GM23338 (cell line): ENCODE measurements around the gene BEND4. TPM values are rescaled to one million over a fixed set of nuclear protein-coding genes. Genes with fewer than 3 reads are reported as not detected.

Experiments used
- ATAC-seq: fragments of 200-7000 bp; cut with Tn5 transposase; 3 replicates; pipeline ENCODE4 v1.9.1; 2020
- DNase-seq: peaks from one replicate; pipeline ENCODE4 v3.0.0-alpha.2; 2015; ENCODE audit warnings: low spot score
- H2AFZ ChIP-seq: fragments of 200-600 bp; sonication (generic); 2 replicates; pipeline ENCODE4 v1.8.0; 2016; ENCODE audit warnings: antibody characterized with exemption, mild to moderate bottlenecking, moderate library complexity
- H3F3A ChIP-seq: fragments of 200-600 bp; sonication (generic); replicated peaks from 2 replicates; pipeline ENCODE4 v1.8.0; 2017; ENCODE audit warnings: antibody characterized with exemption, mixed run types, low read depth
- H3K27ac ChIP-seq: fragments of 200-600 bp; sonication (generic); 2 replicates; pipeline ENCODE4 v1.6.1; 2016; ENCODE audit warnings: low read depth
- H3K27me3 ChIP-seq: fragments of 200-600 bp; sonication (generic); 2 replicates; pipeline ENCODE4 v1.8.0; 2016; ENCODE audit warnings: mild to moderate bottlenecking, mixed run types, moderate library complexity; ENCODE audit not compliant: insufficient read depth
- H3K36me3 ChIP-seq: fragments of 200-600 bp; sonication (generic); 2 replicates; pipeline ENCODE4 v1.8.0; 2016; ENCODE audit warnings: mild to moderate bottlenecking; ENCODE audit not compliant: insufficient read depth
- H3K4me1 ChIP-seq: fragments of 200-600 bp; sonication (generic); 2 replicates; pipeline ENCODE4 v1.8.0; 2016; ENCODE audit warnings: mild to moderate bottlenecking, moderate library complexity; ENCODE audit not compliant: insufficient read depth
- H3K4me2 ChIP-seq: fragments of 200-600 bp; sonication (generic); 2 replicates; pipeline ENCODE4 v1.7.1; 2017; ENCODE audit warnings: mixed run types
- H3K4me3 ChIP-seq: fragments of 200-600 bp; sonication (generic); 2 replicates; pipeline ENCODE4 v1.6.1; 2016; ENCODE audit warnings: mixed run types
- H3K79me2 ChIP-seq: fragments of 200-600 bp; sonication (generic); replicated peaks from 2 replicates; pipeline ENCODE4 v1.8.0; 2017; ENCODE audit warnings: mild to moderate bottlenecking; ENCODE audit not compliant: insufficient read depth
- H3K9me2 ChIP-seq: fragments of 200-600 bp; sonication (generic); 2 replicates; pipeline ENCODE4 v1.8.0; 2017; ENCODE audit not compliant: insufficient read depth
- H4K20me1 ChIP-seq: fragments of 200-600 bp; sonication (generic); replicated peaks from 2 replicates; pipeline ENCODE4 v1.8.0; 2017; ENCODE audit warnings: mild to moderate bottlenecking; ENCODE audit not compliant: insufficient read depth
- H3K27ac Mint-ChIP-seq: 2 replicates; pipeline ENCODE4 v1.8.0; 2020; ENCODE audit warnings: inconsistent platforms, mild to moderate bottlenecking, moderate library complexity, mixed read lengths
- H3K27me3 Mint-ChIP-seq: 3 replicates; pipeline ENCODE4 v1.8.0; 2022; ENCODE audit warnings: low read depth, mild to moderate bottlenecking, moderate library complexity, mixed read lengths, inconsistent platforms; ENCODE audit not compliant: insufficient read depth, poor library complexity
- H3K36me3 Mint-ChIP-seq: 3 replicates; pipeline ENCODE4 v1.8.0; 2021; ENCODE audit warnings: low read depth, mild to moderate bottlenecking, inconsistent platforms, moderate library complexity, mixed read lengths
- H3K4me1 Mint-ChIP-seq: 3 replicates; pipeline ENCODE4 v1.8.0; 2020; ENCODE audit warnings: mild to moderate bottlenecking, inconsistent platforms, mixed read lengths
- H3K4me3 Mint-ChIP-seq: 3 replicates; pipeline ENCODE4 v1.8.0; 2021; ENCODE audit warnings: moderate library complexity, mild to moderate bottlenecking, inconsistent platforms, mixed read lengths
- H3K9me3 Mint-ChIP-seq: 3 replicates; pipeline ENCODE4 v1.8.0; 2020; ENCODE audit warnings: moderate library complexity, mild to moderate bottlenecking, inconsistent platforms, mixed read lengths
- CTCF ChIP-seq, 2 experiments: fragments of 200-600 bp in 1 of 2; sonication (generic) in 1 of 2; conservative IDR thresholded peaks; 2 replicates each; pipeline versions ENCODE4 v1.5.1 to v1.6.1; 2016 to 2017; ENCODE audit warnings: antibody characterized with exemption in 2 of 2, low read depth in 2 of 2, mild to moderate bottlenecking in 2 of 2, moderate library complexity in 1 of 2
- EZH2 ChIP-seq: fragments of 200-600 bp; sonication (generic); IDR thresholded peaks from one replicate; pipeline ENCODE4 v1.8.0; 2017; ENCODE audit warnings: antibody characterized with exemption, mild to moderate bottlenecking, low read depth; ENCODE audit not compliant: unreplicated experiment
- EZH2phosphoT487 ChIP-seq: fragments of 200-600 bp; sonication (generic); IDR thresholded peaks from one replicate; pipeline ENCODE4 v1.8.1; 2018; ENCODE audit warnings: antibody characterized with exemption; ENCODE audit not compliant: unreplicated experiment
- NANOG ChIP-seq: IDR thresholded peaks from 2 replicates; pipeline ENCODE4 v1.6.1; 2016; ENCODE audit warnings: antibody characterized with exemption, borderline replicate concordance
- ZNF462 ChIP-seq: fragments of 250-450 bp; sonication (Bioruptor Pico); IDR thresholded peaks from 2 replicates; pipeline ENCODE4 v1.5.0; 2020; ENCODE audit warnings: mild to moderate bottlenecking, moderate library complexity
- polyA plus RNA-seq: library from polyadenylated mRNA; unstranded; fragments of >200 nt; fragmentation: Nextera tagmentation; extraction: Ambion mirVana; gene quantifications from 2 replicates; pipeline ENCODE4 v1.2.1, GENCODE V29; 2016
- total RNA-seq: library from RNA; depleted of rRNA; stranded (reverse); fragments of >200 nt; shearing (Covaris generic); gene quantifications from 2 replicates; pipeline ENCODE4 v1.2.3, GENCODE V29; 2014

Gene BEND4
- total and polyA plus RNA-seq, 2 experiments from 2014 or later = 13.5 to 60.2 TPM

GRCh38 chr4:42149004-42149403, 3.5 kb downstream of the BEND4 start:
- TF ChIP-seq EZH2phosphoT487 (no peak), EZH2 (no peak), CTCF (conservative IDR thresholded peaks at IDR 0.05; ENCODE audit: low read depth in 2 of 2) (no peak), NANOG (no peak)
- peaks cover 21% of the 10 kb centered on the region for H4K20me1 ChIP-seq
- peaks cover 33% of the 10 kb centered on the region for H3K4me1 ChIP-seq
- H3K9me3 Mint-ChIP-seq = peaks cover 6% of the 10 kb centered on the region; the same call in 2 of the 3 replicates
- no peaks in the 10 kb centered on the region for H3K9me2 ChIP-seq
- H3K27ac Mint-ChIP-seq = no peak overlapping the region
- no peaks in the 10 kb centered on the region for H3K36me3 ChIP-seq
- DNase-seq (no peak), ATAC-seq (no peak)
- peaks cover 27% of the 10 kb centered on the region for H3K36me3 Mint-ChIP-seq
- peaks cover 31% of the 10 kb centered on the region for H3K27me3 Mint-ChIP-seq
- H3K4me2 ChIP-seq = peak overlapping the region; percentile 82
- H2AFZ ChIP-seq = no peak overlapping the region
- H3K27ac ChIP-seq = no peak overlapping the region
- peak overlapping the region; percentile 74; the same call in 1 of the 2 replicates for H3K4me3 ChIP-seq
- peak overlapping the region; percentile 95; the same call in 1 of the 3 replicates for H3K4me3 Mint-ChIP-seq
- H3K4me1 Mint-ChIP-seq = peaks cover 36% of the 10 kb centered on the region
- H3K79me2 ChIP-seq = peaks cover 70% of the 10 kb centered on the region
- no peaks in the 10 kb centered on the region for H3F3A ChIP-seq
- H3K27me3 ChIP-seq = peaks cover 34% of the 10 kb centered on the region

GRCh38 chr4:42148425-42148824, 4.0 kb downstream of the BEND4 start:
- H3K4me1 ChIP-seq = peaks cover 29% of the 10 kb centered on the region
- H3K27me3 ChIP-seq = peaks cover 29% of the 10 kb centered on the region
- H3K79me2 ChIP-seq = peaks cover 76% of the 10 kb centered on the region
- no peak overlapping the region for H3K27ac Mint-ChIP-seq
- H3K4me3 Mint-ChIP-seq = no peak overlapping the region
- peaks cover 27% of the 10 kb centered on the region for H3K27me3 Mint-ChIP-seq
- H2AFZ ChIP-seq = no peak overlapping the region
- H3K36me3 Mint-ChIP-seq = peaks cover 31% of the 10 kb centered on the region
- TF ChIP-seq EZH2 (no peak), ZNF462 (CRISPR knock-in tag) (no peak)
- no peak overlapping the region for H3K4me3 ChIP-seq
- peaks cover 21% of the 10 kb centered on the region for H4K20me1 ChIP-seq
- H3K36me3 ChIP-seq = peaks cover under 1% of the 10 kb centered on the region; the same call in 1 of the 2 replicates
- H3K4me2 ChIP-seq = peak overlapping the region; percentile 17; the same call in 1 of the 2 replicates
- ATAC-seq (no peak), DNase-seq (no peak)
- H3K27ac ChIP-seq = no peak overlapping the region
- H3F3A ChIP-seq = no peaks in the 10 kb centered on the region
- no peaks in the 10 kb centered on the region for H3K9me2 ChIP-seq
- H3K9me3 Mint-ChIP-seq = peaks cover 6% of the 10 kb centered on the region; the same call in 2 of the 3 replicates
- H3K4me1 Mint-ChIP-seq = peaks cover 30% of the 10 kb centered on the region
